ENCODE data around the gene PEX10. TPM values are rescaled to one million over a fixed set of nuclear protein-coding genes. Genes with fewer than 3 reads are reported as not detected.

Gene PEX10
- total RNA-seq, 1 experiment from 2014 or later = 21.9 TPM

DNA sequence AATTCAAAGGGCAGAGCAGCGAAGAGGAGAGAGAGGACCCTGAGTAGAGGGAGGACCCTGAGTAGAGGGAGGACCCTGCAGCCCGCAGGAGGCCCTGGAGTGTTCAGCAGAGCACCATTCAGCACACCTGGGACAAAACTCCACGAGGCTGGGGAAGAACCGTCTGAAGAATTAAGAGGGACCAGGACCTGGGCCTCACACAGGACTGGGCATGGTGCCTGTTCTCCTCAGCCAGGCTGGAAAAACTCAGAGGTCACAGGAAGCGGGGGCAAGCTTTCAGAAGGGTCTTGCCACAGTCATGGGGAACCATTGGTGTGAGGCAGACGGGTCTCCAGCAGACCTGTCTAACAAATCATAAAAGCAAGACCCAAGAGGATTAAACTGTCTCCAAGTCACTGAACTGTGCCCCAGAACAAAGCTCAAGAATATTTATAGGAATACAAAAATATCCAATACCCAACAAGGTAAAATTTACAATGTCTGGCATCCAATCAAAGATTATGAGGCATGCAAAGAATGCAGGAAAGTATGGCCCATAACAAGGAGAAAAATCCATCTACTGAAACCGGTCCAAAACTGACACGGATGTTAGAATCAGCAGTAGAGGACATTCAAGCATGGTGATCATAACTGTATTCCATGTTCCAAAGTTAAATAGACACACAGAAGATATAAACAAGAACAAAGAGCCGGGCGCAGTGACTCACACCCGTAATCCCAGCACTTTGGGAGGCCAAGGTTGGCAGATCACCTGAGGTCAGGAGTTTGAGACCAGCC is 51.6 kb downstream of the PEX10 start:
- Mint-ChIP-seq H3K36me3 (ENCODE audit: insufficient read depth, unreplicated experiment) (no peaks in the 10 kb centered on the region), H3K27ac (ENCODE audit: unreplicated experiment) (no peak overlapping the region), H3K4me3 (ENCODE audit: unreplicated experiment) (no peak overlapping the region), H3K4me1 (ENCODE audit: low read depth, unreplicated experiment) (no peaks in the 10 kb centered on the region), H3K9me3 (ENCODE audit: unreplicated experiment) (peaks cover 20% of the 10 kb centered on the region), H3K27me3 (ENCODE audit: insufficient read depth, unreplicated experiment) (no peaks in the 10 kb centered on the region)
- no peak for DNase-seq
- Histone ChIP-seq H3K36me3 (ENCODE audit: control insufficient read depth, insufficient read depth, low read length) (no peaks in the 10 kb centered on the region), H3K4me3 (ENCODE audit: low read depth, low read length) (no peak overlapping the region), H3K27me3 (replicated peaks; ENCODE audit: control insufficient read depth, insufficient read depth, low read length) (no peaks in the 10 kb centered on the region), H3K9me3 (no peaks in the 10 kb centered on the region), H3K4me1 (no peaks in the 10 kb centered on the region)
- no peak for TF ChIP-seq CTCF (IDR thresholded peaks at IDR 0.05; ENCODE audit: insufficient read depth in 1 of 2, low read depth in 1 of 2, low read length in 1 of 2, severe bottlenecking in 1 of 2, unreplicated experiment in 1 of 2)
- intact Hi-C loops (cut with micrococcal nuclease; ENCODE audit: unreplicated experiment) = no loop called here
- no TSS peak for BruUV-seq (replicated peaks)
- ChIA-PET POLR2A (no interaction called here), CTCF (no interaction called here)

DNA sequence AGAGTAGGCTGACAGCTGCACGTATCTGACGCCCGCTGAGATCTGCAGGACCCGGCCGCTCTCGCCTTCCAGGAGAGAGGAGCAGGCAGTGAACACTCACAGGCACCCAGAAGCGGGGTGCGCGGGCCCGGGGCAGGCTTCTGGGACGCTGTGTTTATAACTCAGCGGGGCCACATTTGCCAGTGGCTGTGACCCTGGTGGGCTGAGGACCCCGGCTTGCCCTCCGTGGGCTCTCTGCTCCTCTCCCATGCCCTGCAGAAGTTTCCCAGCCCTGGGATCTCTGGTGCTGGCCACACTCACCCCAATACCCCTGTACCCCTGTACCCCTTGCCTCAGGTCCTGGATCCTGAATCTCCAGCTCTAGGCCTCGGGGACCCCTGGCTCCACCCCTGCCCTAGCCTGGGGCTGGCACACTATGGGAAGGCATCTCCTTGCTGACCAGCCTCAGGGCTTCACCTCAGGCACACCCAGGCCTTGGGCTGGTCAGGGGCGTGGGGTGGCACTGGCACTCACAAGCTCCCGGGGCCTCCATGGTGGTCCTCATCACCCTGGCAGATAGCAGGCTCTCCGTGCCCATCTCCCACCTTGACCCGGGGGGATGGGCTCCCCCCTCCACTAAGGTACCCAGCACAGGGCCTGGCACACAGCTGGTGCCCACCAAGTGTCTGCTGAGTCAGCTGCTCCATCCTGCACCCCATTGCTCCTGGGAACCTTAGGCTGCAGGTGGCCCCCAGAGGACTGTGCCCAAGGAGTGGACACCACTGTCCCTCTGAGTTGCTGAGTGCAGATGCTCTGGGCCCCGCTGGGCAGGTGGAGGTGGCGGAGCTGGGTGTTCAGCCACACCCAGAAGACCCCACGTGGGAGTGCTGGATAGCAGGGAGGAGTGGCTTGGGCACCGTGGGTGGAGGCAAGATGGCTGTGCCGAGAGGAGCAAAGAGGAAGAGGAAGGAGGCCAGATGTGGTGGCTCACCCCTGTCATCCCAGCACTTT is 53.4 kb downstream of the PEX10 start:
- Histone ChIP-seq H3K36me3 (ENCODE audit: control insufficient read depth, insufficient read depth, low read length) (no peaks in the 10 kb centered on the region), H3K4me1 (no peaks in the 10 kb centered on the region), H3K4me3 (ENCODE audit: low read depth, low read length) (no peak overlapping the region), H3K9me3 (no peaks in the 10 kb centered on the region), H3K27me3 (replicated peaks; ENCODE audit: control insufficient read depth, insufficient read depth, low read length) (no peaks in the 10 kb centered on the region)
- intact Hi-C loops (cut with micrococcal nuclease; ENCODE audit: unreplicated experiment) = no loop called here
- TF ChIP-seq CTCF (IDR thresholded peaks at IDR 0.05; ENCODE audit: insufficient read depth in 1 of 2, low read depth in 1 of 2, low read length in 1 of 2, severe bottlenecking in 1 of 2, unreplicated experiment in 1 of 2) = no peak
- Mint-ChIP-seq H3K27ac (ENCODE audit: unreplicated experiment) (no peak overlapping the region), H3K27me3 (ENCODE audit: insufficient read depth, unreplicated experiment) (no peaks in the 10 kb centered on the region), H3K9me3 (ENCODE audit: unreplicated experiment) (peaks cover 16% of the 10 kb centered on the region), H3K4me1 (ENCODE audit: low read depth, unreplicated experiment) (no peaks in the 10 kb centered on the region), H3K36me3 (ENCODE audit: insufficient read depth, unreplicated experiment) (no peaks in the 10 kb centered on the region), H3K4me3 (ENCODE audit: unreplicated experiment) (no peak overlapping the region)
- CTCF ChIA-PET = no interaction called here
- POLR2A ChIA-PET = no interaction called here
- BruUV-seq (replicated peaks) = no TSS peak
- DNase-seq = no peak

DNA sequence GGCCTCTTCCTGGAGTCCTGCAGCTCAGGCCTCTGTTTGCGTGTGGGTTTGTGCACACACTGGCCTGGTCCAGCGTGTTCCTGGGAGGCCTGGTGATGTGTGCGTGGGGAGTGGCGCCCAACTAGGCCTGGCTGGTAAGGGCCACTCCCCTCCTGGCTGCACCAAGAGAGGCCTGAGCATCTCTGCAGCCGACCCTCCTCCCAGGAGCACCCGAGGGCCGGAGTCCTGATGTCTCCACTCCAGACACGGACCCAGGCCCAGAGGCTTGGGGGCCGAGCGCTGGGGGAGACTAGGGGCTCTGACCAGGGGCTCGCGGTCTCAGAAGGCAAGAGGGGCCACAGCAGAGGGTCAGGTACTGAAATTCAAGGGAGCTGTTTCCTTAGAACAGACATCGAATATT is 54.3 kb downstream of the PEX10 start:
- intact Hi-C loops (cut with micrococcal nuclease; ENCODE audit: unreplicated experiment) = no loop called here
- no peak for DNase-seq
- Histone ChIP-seq H3K36me3 (ENCODE audit: control insufficient read depth, insufficient read depth, low read length) (no peaks in the 10 kb centered on the region), H3K27me3 (replicated peaks; ENCODE audit: control insufficient read depth, insufficient read depth, low read length) (no peaks in the 10 kb centered on the region), H3K9me3 (no peaks in the 10 kb centered on the region), H3K4me1 (no peaks in the 10 kb centered on the region), H3K4me3 (ENCODE audit: low read depth, low read length) (no peak overlapping the region)
- H3K27ac Mint-ChIP-seq (ENCODE audit: unreplicated experiment) = no peak overlapping the region
- H3K4me1 Mint-ChIP-seq (ENCODE audit: low read depth, unreplicated experiment) = no peaks in the 10 kb centered on the region
- no peaks in the 10 kb centered on the region for H3K36me3 Mint-ChIP-seq (ENCODE audit: insufficient read depth, unreplicated experiment)
- H3K9me3 Mint-ChIP-seq (ENCODE audit: unreplicated experiment) = peaks cover 10% of the 10 kb centered on the region
- no peaks in the 10 kb centered on the region for H3K27me3 Mint-ChIP-seq (ENCODE audit: insufficient read depth, unreplicated experiment)
- no TSS peak for BruUV-seq (replicated peaks)
- no peak for TF ChIP-seq CTCF (IDR thresholded peaks at IDR 0.05; ENCODE audit: insufficient read depth in 1 of 2, low read depth in 1 of 2, low read length in 1 of 2, severe bottlenecking in 1 of 2, unreplicated experiment in 1 of 2)
- ChIA-PET POLR2A (no interaction called here), CTCF (no interaction called here)
- H3K4me3 Mint-ChIP-seq (ENCODE audit: unreplicated experiment) = no peak overlapping the region
